ENCODE data around the gene TOM1L2. TPM values are rescaled to one million over a fixed set of nuclear protein-coding genes. Genes with fewer than 3 reads are reported as not detected.

The TOM1L2 gene
- total and polyA plus RNA-seq, 2 experiments from 2014 or later: 25.5 to 31.0 TPM

GRCh38 chr17:17872547-17873345, 99.5 kb downstream of the TOM1L2 start:
- Histone ChIP-seq H3F3A (ENCODE audit: insufficient read depth) (peaks cover 16% of the 10 kb centered on the region; the same call in 1 of the 2 replicates), H3K9me2 (ENCODE audit: insufficient read depth) (no peaks in the 10 kb centered on the region), H3K4me1 (ENCODE audit: insufficient read depth) (peaks cover 16% of the 10 kb centered on the region), H2AFZ (no peak overlapping the region), H3K36me3 (ENCODE audit: low read depth) (peaks cover 14% of the 10 kb centered on the region; the same call in 1 of the 2 replicates), H3K4me3 (no peak overlapping the region), H3K9ac (no peak overlapping the region), H3K9me3 (ENCODE audit: low read depth) (no peaks in the 10 kb centered on the region), H3K4me2 (ENCODE audit: unreplicated experiment) (no peak overlapping the region), H4K20me1 (ENCODE audit: insufficient read depth) (no peaks in the 10 kb centered on the region), H3K79me2 (ENCODE audit: insufficient read depth) (no peaks in the 10 kb centered on the region), H3K27ac (no peak overlapping the region), H3K27me3 (replicated peaks; ENCODE audit: insufficient read depth) (no peaks in the 10 kb centered on the region)
- TF ChIP-seq EZH2 (IDR thresholded peaks at IDR 0.05; ENCODE audit: insufficient read depth, poor library complexity, severe bottlenecking) (no peak), EZH2phosphoT487 (IDR thresholded peaks at IDR 0.05; ENCODE audit: insufficient read depth, low read depth) (no peak)
- in situ Hi-C loops (cut with MboI): loop anchor here (25.0 kb wide), 1 partner anchor 185 kb away; the partner anchor contains the start of gene RAI1
- no peak for DNase-seq
- 88 to 91% methylated on average over 9 of the region's 9 CpGs for WGBS, 2 experiments (ENCODE audit: low coverage in 1 of 2, low lambda C conversion rate in 2 of 2, missing lambda C conversion rate in 2 of 2)

- Histone ChIP-seq H4K20me1 (ENCODE audit: insufficient read depth) (no peaks in the 10 kb centered on the region), H3K9ac (no peak overlapping the region), H3K4me3 (no peak overlapping the region), H3K4me1 (ENCODE audit: insufficient read depth) (peaks cover 8% of the 10 kb centered on the region), H3K9me3 (ENCODE audit: low read depth) (no peaks in the 10 kb centered on the region), H3F3A (ENCODE audit: insufficient read depth) (peaks cover 12% of the 10 kb centered on the region; the same call in 1 of the 2 replicates), H2AFZ (no peak overlapping the region), H3K36me3 (ENCODE audit: low read depth) (peaks cover 14% of the 10 kb centered on the region; the same call in 1 of the 2 replicates), H3K9me2 (ENCODE audit: insufficient read depth) (no peaks in the 10 kb centered on the region), H3K79me2 (ENCODE audit: insufficient read depth) (no peaks in the 10 kb centered on the region), H3K4me2 (ENCODE audit: unreplicated experiment) (no peak overlapping the region), H3K27me3 (replicated peaks; ENCODE audit: insufficient read depth) (no peaks in the 10 kb centered on the region), H3K27ac (no peak overlapping the region)
- no peak for DNase-seq
- TF ChIP-seq EZH2 (IDR thresholded peaks at IDR 0.05; ENCODE audit: insufficient read depth, poor library complexity, severe bottlenecking): no peak
- no peak for TF ChIP-seq EZH2phosphoT487 (IDR thresholded peaks at IDR 0.05; ENCODE audit: insufficient read depth, low read depth)
- WGBS, 2 experiments (ENCODE audit: low coverage in 1 of 2, low lambda C conversion rate in 2 of 2, missing lambda C conversion rate in 2 of 2): 88 to 92% methylated on average over 3 of the region's 3 CpGs
- in situ Hi-C loops (cut with MboI): loop anchor here (25.0 kb wide), 1 partner anchor 185 kb away; the partner anchor contains the start of gene RAI1
Measured at GRCh38 chr17:17871913-17872312, 100.3 kb downstream of the TOM1L2 start.

GRCh38 chr17:17870247-17870646, 102.0 kb downstream of the TOM1L2 start:
- H3K4me2 ChIP-seq (ENCODE audit: unreplicated experiment): no peak overlapping the region
- H4K20me1 ChIP-seq (ENCODE audit: insufficient read depth): no peaks in the 10 kb centered on the region
- 77 to 81% methylated on average over 6 of the region's 6 CpGs for WGBS, 2 experiments (ENCODE audit: low coverage in 1 of 2, low lambda C conversion rate in 2 of 2, missing lambda C conversion rate in 2 of 2)
- H3K27ac ChIP-seq: no peak overlapping the region
- no peaks in the 10 kb centered on the region for H3K9me3 ChIP-seq (ENCODE audit: low read depth)
- DNase-seq: no peak
- in situ Hi-C loops (cut with MboI): loop anchor here (25.0 kb wide), 1 partner anchor 183 kb away; the partner anchor contains the start of gene RAI1
- peaks cover 6% of the 10 kb centered on the region; the same call in 1 of the 2 replicates for H3K36me3 ChIP-seq (ENCODE audit: low read depth)
- TF ChIP-seq EZH2 (IDR thresholded peaks at IDR 0.05; ENCODE audit: insufficient read depth, poor library complexity, severe bottlenecking): no peak
- no peak for TF ChIP-seq EZH2phosphoT487 (IDR thresholded peaks at IDR 0.05; ENCODE audit: insufficient read depth, low read depth)
- no peaks in the 10 kb centered on the region for H3K9me2 ChIP-seq (ENCODE audit: insufficient read depth)
- H3K27me3 ChIP-seq (replicated peaks; ENCODE audit: insufficient read depth): no peaks in the 10 kb centered on the region
- no peaks in the 10 kb centered on the region; the same call in 1 of the 2 replicates for H3F3A ChIP-seq (ENCODE audit: insufficient read depth)
- no peak overlapping the region for H2AFZ ChIP-seq
- H3K4me1 ChIP-seq (ENCODE audit: insufficient read depth): peaks cover 5% of the 10 kb centered on the region; the same call in 1 of the 2 replicates
- H3K9ac ChIP-seq: no peak overlapping the region
- H3K79me2 ChIP-seq (ENCODE audit: insufficient read depth): no peaks in the 10 kb centered on the region
- no peak overlapping the region for H3K4me3 ChIP-seq

GRCh38 chr17:17868641-17869522, 103.3 kb downstream of the TOM1L2 start:
- H3F3A ChIP-seq (ENCODE audit: insufficient read depth): no peaks in the 10 kb centered on the region
- H3K4me3 ChIP-seq: no peak overlapping the region
- in situ Hi-C loops (cut with MboI): loop anchor here (25.0 kb wide), 1 partner anchor 182 kb away; the partner anchor contains the start of gene RAI1
- TF ChIP-seq EZH2phosphoT487 (IDR thresholded peaks at IDR 0.05; ENCODE audit: insufficient read depth, low read depth) (no peak), EZH2 (IDR thresholded peaks at IDR 0.05; ENCODE audit: insufficient read depth, poor library complexity, severe bottlenecking) (no peak)
- H3K9ac ChIP-seq: no peak overlapping the region
- peaks cover 12% of the 10 kb centered on the region; the same call in 1 of the 2 replicates for H3K36me3 ChIP-seq (ENCODE audit: low read depth)
- H3K79me2 ChIP-seq (ENCODE audit: insufficient read depth): no peaks in the 10 kb centered on the region
- no peaks in the 10 kb centered on the region for H3K27me3 ChIP-seq (replicated peaks; ENCODE audit: insufficient read depth)
- no peaks in the 10 kb centered on the region for H3K9me3 ChIP-seq (ENCODE audit: low read depth)
- H3K4me2 ChIP-seq (ENCODE audit: unreplicated experiment): no peak overlapping the region
- 86 to 94% methylated on average over 18 of the region's 18 CpGs for WGBS, 2 experiments (ENCODE audit: low coverage in 1 of 2, low lambda C conversion rate in 2 of 2, missing lambda C conversion rate in 2 of 2)
- no peaks in the 10 kb centered on the region for H4K20me1 ChIP-seq (ENCODE audit: insufficient read depth)
- no peak for DNase-seq
- no peaks in the 10 kb centered on the region for H3K9me2 ChIP-seq (ENCODE audit: insufficient read depth)
- H3K27ac ChIP-seq: no peak overlapping the region
- no peaks in the 10 kb centered on the region for H3K4me1 ChIP-seq (ENCODE audit: insufficient read depth)
- H2AFZ ChIP-seq: no peak overlapping the region
